ENCODE measurements around the gene TBL1XR1. TPM values are rescaled to one million over a fixed set of nuclear protein-coding genes. Genes with fewer than 3 reads are reported as not detected.

The TBL1XR1 gene
- total and polyA plus RNA-seq, 2 of the 13 experiments (the other 11 are each of a cell fraction or from before 2014, with no cell fraction given): 57.7 to 62.5 TPM

DNA sequence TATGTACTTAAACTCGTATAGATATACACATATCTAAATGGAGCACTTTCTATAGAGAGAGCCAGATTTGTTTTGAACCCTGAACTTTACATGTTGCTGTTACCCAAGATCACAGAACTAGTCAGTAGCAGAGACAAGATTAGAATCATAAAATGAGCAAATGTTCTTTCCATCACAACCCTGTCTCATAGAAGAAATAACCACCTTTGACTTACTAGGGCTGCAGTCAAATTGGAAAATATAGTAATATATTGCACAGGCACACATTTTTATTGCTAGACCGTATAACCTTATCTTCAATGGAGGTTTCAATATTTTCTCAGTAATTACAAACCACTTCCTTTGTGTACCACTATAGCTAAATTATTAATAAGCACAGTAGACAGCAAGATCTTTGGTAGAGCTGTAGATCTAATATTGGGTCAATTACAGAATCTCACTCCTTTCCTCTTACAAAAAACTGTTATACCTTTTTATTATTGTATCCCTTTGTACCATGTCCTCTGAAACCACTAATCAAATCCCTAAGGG, 41.5 kb upstream of the TBL1XR1 start (continued):
- TF ChIP-seq, protein P1, sequence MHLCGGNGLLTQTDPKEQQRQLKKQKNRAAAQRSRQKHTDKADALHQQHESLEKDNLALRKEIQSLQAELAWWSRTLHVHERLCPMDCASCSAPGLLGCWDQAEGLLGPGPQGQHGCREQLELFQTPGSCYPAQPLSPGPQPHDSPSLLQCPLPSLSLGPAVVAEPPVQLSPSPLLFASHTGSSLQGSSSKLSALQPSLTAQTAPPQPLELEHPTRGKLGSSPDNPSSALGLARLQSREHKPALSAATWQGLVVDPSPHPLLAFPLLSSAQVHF (CRISPR knock-in tag; IDR thresholded peaks at IDR 0.05): no peak
- TF ChIP-seq, protein P2, sequence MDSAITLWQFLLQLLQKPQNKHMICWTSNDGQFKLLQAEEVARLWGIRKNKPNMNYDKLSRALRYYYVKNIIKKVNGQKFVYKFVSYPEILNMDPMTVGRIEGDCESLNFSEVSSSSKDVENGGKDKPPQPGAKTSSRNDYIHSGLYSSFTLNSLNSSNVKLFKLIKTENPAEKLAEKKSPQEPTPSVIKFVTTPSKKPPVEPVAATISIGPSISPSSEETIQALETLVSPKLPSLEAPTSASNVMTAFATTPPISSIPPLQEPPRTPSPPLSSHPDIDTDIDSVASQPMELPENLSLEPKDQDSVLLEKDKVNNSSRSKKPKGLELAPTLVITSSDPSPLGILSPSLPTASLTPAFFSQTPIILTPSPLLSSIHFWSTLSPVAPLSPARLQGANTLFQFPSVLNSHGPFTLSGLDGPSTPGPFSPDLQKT (CRISPR knock-in tag; IDR thresholded peaks at IDR 0.05; ENCODE audit: borderline replicate concordance): no peak
- TF ChIP-seq, protein P3, sequence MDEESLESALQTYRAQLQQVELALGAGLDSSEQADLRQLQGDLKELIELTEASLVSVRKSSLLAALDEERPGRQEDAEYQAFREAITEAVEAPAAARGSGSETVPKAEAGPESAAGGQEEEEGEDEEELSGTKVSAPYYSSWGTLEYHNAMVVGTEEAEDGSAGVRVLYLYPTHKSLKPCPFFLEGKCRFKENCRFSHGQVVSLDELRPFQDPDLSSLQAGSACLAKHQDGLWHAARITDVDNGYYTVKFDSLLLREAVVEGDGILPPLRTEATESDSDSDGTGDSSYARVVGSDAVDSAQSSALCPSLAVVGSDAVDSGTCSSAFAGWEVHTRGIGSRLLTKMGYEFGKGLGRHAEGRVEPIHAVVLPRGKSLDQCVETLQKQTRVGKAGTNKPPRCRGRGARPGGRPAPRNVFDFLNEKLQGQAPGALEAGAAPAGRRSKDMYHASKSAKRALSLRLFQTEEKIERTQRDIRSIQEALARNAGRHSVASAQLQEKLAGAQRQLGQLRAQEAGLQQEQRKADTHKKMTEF (CRISPR knock-in tag; IDR thresholded peaks at IDR 0.05): no peak

DNA sequence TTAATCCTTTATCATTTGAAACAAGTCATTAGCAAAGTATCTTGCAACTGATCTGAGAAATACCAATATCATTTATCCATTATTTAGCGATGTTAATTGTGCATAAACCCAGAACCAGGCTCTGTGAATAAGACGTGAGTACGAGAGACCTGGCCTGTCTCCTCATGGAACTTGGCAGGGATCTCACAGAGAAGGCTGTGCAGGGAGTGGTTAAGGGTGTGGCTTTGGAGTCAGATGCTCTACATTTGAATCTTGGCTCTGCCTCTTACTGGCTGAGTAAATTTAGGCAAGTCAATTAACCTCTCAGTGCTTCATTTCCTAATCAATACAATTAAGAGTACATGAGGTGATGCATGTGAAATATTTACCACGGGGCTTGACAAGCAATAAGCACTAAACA, 39.9 kb upstream of the TBL1XR1 start:
- no peak for TF ChIP-seq CBX1 (IDR thresholded peaks at IDR 0.05; ENCODE audit: low read depth)
- H2AFZ ChIP-seq (ENCODE audit: low read length): no peak overlapping the region
- CTCF ChIA-PET (ENCODE audit: low intra/inter-chr PET ratio, low total read pairs): no interaction called here
- WGBS (ENCODE audit: low lambda C conversion rate): 61% methylated on average over 4 of the region's 4 CpGs
- no peaks in the 10 kb centered on the region for H3K27me3 ChIP-seq (ENCODE audit: control insufficient read depth in 1 of 2, insufficient read depth in 2 of 2, low read length in 2 of 2)
- no peak overlapping the region for H3K9ac ChIP-seq (ENCODE audit: insufficient read depth, low read depth, low read length)
- H3K4me2 ChIP-seq (ENCODE audit: low read depth, low read length): no peak overlapping the region
- no peaks in the 10 kb centered on the region for H4K20me1 ChIP-seq (ENCODE audit: insufficient read depth, low read length)
- no TSS peak for BruUV-seq (replicated peaks)
- no peak overlapping the region for H3K4me3 ChIP-seq (replicated peaks in 1 of 3; ENCODE audit: insufficient read depth in 1 of 3, low read depth in 2 of 3, low read length in 3 of 3)
- no peaks in the 10 kb centered on the region for H3K9me3 ChIP-seq (ENCODE audit: low read length)
- H3K4me1 ChIP-seq (ENCODE audit: insufficient read depth, low read length): no peaks in the 10 kb centered on the region
- ATAC-seq (no peak), DNase-seq (ENCODE audit: low spot score) (no peak), FAIRE-seq (no peak)
- in situ Hi-C loops (cut with HindIII; ENCODE audit: extremely low pct_ligation_motif_present, low pct_unique_long_range_greater_than_20kb): no loop called here
- H3K27ac ChIP-seq (ENCODE audit: extremely low read length, insufficient read depth, low read length): no peak overlapping the region
- no peaks in the 10 kb centered on the region for H3K36me3 ChIP-seq (replicated peaks in 1 of 2; ENCODE audit: control insufficient read depth in 1 of 2, insufficient read depth in 2 of 2, low read length in 2 of 2)
- intact Hi-C loops (cut with micrococcal nuclease; ENCODE audit: unreplicated experiment): no loop called here
- POLR2A ChIA-PET: no interaction called here
- H3K79me2 ChIP-seq (ENCODE audit: insufficient read depth, low read length): no peaks in the 10 kb centered on the region
